Progenitor cell of endocrine pancreas (in vitro differentiated cells): ENCODE data around the gene NBPF10. TPM values are rescaled to one million over a fixed set of nuclear protein-coding genes. Genes with fewer than 3 reads are reported as not detected.
"Not testable (repeated sequence)": the region's sequence is repeated elsewhere in the genome, so short reads cannot be mapped to it uniquely, and the experiment has no call there.

ENCODE experiments used
- DNase-seq: peaks from one replicate; pipeline ENCODE4 v3.0.0; 2021; ENCODE audit warnings: low spot score; ENCODE audit not compliant: unreplicated experiment
- H3K27ac Mint-ChIP-seq: 2 replicates; pipeline ENCODE4 v1.8.0; 2021; ENCODE audit warnings: mild to moderate bottlenecking, moderate library complexity, mixed read lengths
- H3K27me3 Mint-ChIP-seq: 2 replicates; pipeline ENCODE4 v1.8.0; 2021; ENCODE audit warnings: mixed read lengths
- H3K36me3 Mint-ChIP-seq: 2 replicates; pipeline ENCODE4 v1.8.0; 2022; ENCODE audit warnings: mixed read lengths; ENCODE audit not compliant: insufficient read depth
- H3K4me1 Mint-ChIP-seq: 2 replicates; pipeline ENCODE4 v1.8.0; 2021; ENCODE audit warnings: low read depth, mixed read lengths
- H3K4me3 Mint-ChIP-seq: 2 replicates; pipeline ENCODE4 v1.8.0; 2021; ENCODE audit warnings: low read depth, mild to moderate bottlenecking, moderate library complexity, mixed read lengths
- H3K9me3 Mint-ChIP-seq: 2 replicates; pipeline ENCODE4 v1.8.0; 2021; ENCODE audit warnings: low read depth, mixed read lengths
- long read RNA-seq: library from polyadenylated mRNA; unstranded; transcript quantifications from one replicate; pipeline ENCODE4 v2.0.0, GENCODE V29; 2020
- total RNA-seq: library from RNA; stranded (reverse); gene quantifications from 2 replicates; pipeline ENCODE4 v1.2.1, GENCODE V29; 2021
- TF ChIP-seq, protein P1 (sequence below): fragments of 200-600 bp; sonication (generic); IDR thresholded peaks from one replicate; pipeline ENCODE4 v1.5.0; 2021; ENCODE audit warnings: antibody characterized with exemption, mild to moderate bottlenecking; ENCODE audit not compliant: unreplicated experiment

NBPF10 gene
- total RNA-seq, result 3.4 and 3.6 TPM in 2 replicates
- long read RNA-seq, partial matches to known transcripts, result 14 of 19 reads
- long read RNA-seq, other reads (novel, unspliced or antisense), result 5 of 19 reads

DNA sequence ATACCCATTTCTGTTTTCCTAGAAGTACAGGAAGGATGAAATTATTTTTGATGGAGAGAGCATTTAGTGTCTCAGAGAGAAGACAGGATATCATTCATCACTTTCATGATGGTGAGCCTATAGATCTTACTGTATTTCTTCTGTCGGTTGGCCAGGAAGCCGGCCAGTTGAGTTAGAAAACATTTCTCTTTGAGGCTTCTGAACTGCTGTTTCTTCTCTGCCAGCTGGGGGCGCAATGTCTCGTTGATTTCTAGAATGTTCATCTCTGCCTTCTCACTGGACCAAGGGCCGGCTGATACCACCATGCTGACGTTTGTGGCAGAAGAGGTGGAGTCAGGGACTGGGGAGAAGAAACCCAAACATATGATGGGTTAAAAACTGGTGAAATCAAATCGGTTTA, at the start of gene NBPF10:
TSS of gene NBPF10 (minus strand) at position 340 of the 400 bp plus-strand sequence. CDS start at position 305, 35 bp downstream.
- TF ChIP-seq, protein P1, sequence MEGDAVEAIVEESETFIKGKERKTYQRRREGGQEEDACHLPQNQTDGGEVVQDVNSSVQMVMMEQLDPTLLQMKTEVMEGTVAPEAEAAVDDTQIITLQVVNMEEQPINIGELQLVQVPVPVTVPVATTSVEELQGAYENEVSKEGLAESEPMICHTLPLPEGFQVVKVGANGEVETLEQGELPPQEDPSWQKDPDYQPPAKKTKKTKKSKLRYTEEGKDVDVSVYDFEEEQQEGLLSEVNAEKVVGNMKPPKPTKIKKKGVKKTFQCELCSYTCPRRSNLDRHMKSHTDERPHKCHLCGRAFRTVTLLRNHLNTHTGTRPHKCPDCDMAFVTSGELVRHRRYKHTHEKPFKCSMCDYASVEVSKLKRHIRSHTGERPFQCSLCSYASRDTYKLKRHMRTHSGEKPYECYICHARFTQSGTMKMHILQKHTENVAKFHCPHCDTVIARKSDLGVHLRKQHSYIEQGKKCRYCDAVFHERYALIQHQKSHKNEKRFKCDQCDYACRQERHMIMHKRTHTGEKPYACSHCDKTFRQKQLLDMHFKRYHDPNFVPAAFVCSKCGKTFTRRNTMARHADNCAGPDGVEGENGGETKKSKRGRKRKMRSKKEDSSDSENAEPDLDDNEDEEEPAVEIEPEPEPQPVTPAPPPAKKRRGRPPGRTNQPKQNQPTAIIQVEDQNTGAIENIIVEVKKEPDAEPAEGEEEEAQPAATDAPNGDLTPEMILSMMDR, result peak; percentile 36
- not testable (repeated sequence) for DNase-seq, H3K36me3 Mint-ChIP-seq, H3K27ac Mint-ChIP-seq, H3K4me1 Mint-ChIP-seq, H3K27me3 Mint-ChIP-seq, H3K9me3 Mint-ChIP-seq, H3K4me3 Mint-ChIP-seq

GRCh38 chr1:146174531-146174930, 29.9 kb upstream of the NBPF10 start:
- H3K36me3 Mint-ChIP-seq, H3K4me1 Mint-ChIP-seq, H3K9me3 Mint-ChIP-seq, H3K4me3 Mint-ChIP-seq, H3K27me3 Mint-ChIP-seq, DNase-seq: not testable (repeated sequence)
- peak overlapping the region; percentile 71 for H3K27ac Mint-ChIP-seq

DNA sequence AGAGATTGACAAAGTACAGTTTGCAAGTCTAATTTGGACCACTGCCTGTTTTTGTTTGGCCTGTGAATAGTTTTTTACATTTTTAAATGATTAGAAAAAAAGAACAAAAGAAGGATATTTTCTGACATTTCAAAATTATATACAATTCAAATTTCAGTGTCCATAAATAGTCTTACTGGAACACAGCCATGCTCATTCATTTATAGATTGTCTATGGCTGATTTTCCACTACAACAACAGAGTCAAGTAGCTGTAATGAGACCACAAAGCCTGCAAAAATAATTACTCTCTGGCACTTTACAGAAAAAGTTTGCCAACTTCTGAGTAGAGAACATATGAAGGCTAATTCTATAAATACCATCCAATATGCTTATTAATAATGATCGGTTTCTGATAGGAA, 23.1 kb upstream of the NBPF10 start:
- not testable (repeated sequence) for H3K4me3 Mint-ChIP-seq, H3K27ac Mint-ChIP-seq, H3K9me3 Mint-ChIP-seq, DNase-seq, H3K4me1 Mint-ChIP-seq, H3K36me3 Mint-ChIP-seq, H3K27me3 Mint-ChIP-seq

GRCh38 chr1:146167273-146167672, 22.7 kb upstream of the NBPF10 start:
- not testable (repeated sequence) for H3K9me3 Mint-ChIP-seq, H3K27me3 Mint-ChIP-seq, H3K27ac Mint-ChIP-seq, H3K36me3 Mint-ChIP-seq, H3K4me1 Mint-ChIP-seq, H3K4me3 Mint-ChIP-seq, DNase-seq

Other genes with a start within 250 kb of the NBPF10 start
- gene ITGA10, start 234.8 kb downstream of the NBPF10 start, total RNA-seq, result 0.81 and 0.89 TPM in 2 replicates
- gene PEX11B, start 226.1 kb downstream of the NBPF10 start, total RNA-seq, result 21.1 and 23.9 TPM in 2 replicates
- 163 and 173 TPM in 2 replicates for gene RBM8A, start 217.3 kb downstream of the NBPF10 start, total RNA-seq
- gene LIX1L, start 186.8 kb downstream of the NBPF10 start, total RNA-seq, result 4.2 and 4.5 TPM in 2 replicates
- gene ANKRD34A, start 180.2 kb downstream of the NBPF10 start, total RNA-seq, result 0.22 TPM in 1 of 2 replicates, not detected in the other
- gene POLR3GL, start 180.1 kb downstream of the NBPF10 start, total RNA-seq, result 12.8 and 13.7 TPM in 2 replicates
- gene TXNIP, start 148.2 kb downstream of the NBPF10 start, total RNA-seq, result 38.1 and 38.8 TPM in 2 replicates
- not detected in 2 replicates for gene HJV, start 123.1 kb downstream of the NBPF10 start, total RNA-seq
- 42.2 and 46.7 TPM in 2 replicates for gene NOTCH2NLA, start 84.2 kb upstream of the NBPF10 start, total RNA-seq